GM21367 (cell line): ENCODE results near the gene ETV4.
"Not testable (repeated sequence)": the region's sequence is repeated elsewhere in the genome, so short reads cannot be mapped to it uniquely, and the experiment has no call there.

ENCODE experiments used
- ATAC-seq: cut with Tn5 transposase; IDR thresholded peaks from one replicate; pipeline ENCODE4 v1.9.1; 2021; ENCODE audit not compliant: unreplicated experiment

The ETV4 gene

DNA sequence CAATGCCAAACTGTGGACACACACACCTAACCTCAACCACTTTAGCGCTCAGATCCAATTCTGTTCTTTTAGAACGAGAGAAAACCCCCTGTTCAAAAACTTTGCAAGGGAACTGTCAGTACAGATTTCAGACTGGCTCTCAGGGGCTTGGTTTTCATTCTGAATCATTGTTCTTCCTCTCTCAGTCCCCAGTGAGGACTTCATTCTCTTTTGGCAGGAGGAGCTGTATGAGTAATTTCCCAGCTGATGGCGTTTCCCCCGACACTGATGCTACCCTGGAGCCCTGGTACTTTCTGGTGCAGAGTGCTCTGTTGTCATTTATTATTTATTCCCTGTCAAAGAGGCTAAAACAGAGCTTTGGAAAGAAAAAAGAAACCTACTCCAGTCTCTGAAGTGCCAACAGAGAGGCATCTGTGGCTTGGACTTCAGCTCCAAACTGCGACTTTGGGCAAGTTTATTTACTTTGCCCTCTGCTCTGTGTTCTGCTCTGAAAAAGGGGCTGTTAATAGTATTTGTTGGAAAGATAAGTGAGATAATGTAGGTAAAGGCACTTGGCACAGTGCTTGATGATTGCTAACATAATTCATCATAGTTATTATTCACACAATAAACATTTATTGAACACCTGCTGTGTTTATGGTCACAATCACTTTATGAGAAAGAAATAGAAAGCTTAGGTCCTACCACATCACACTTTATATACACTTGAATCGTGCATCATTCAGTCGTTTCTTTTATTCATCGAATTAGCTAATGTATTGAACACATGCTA, 28.3 kb downstream of the ETV4 start:
- peak; percentile 33 for ATAC-seq

DNA sequence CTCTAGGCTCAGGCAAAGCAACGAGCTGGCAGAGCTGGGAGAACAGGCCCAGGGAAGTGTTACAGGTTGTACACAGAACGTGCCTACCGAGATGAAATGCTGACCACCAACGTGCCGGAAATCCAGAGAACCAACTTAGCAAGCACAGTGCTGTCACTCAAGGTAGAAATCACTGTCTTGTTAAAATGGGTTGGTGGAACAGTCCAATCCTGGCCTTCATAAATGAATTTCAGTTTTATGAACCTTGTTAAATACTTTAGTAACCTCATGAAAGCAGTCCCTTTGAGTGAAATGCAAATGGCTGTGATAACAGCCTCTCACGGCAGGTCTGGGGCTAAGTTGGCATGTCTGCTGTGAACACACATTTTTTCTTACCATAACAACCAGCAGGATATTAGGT, 29.0 kb downstream of the ETV4 start:
- ATAC-seq: no peak

DNA sequence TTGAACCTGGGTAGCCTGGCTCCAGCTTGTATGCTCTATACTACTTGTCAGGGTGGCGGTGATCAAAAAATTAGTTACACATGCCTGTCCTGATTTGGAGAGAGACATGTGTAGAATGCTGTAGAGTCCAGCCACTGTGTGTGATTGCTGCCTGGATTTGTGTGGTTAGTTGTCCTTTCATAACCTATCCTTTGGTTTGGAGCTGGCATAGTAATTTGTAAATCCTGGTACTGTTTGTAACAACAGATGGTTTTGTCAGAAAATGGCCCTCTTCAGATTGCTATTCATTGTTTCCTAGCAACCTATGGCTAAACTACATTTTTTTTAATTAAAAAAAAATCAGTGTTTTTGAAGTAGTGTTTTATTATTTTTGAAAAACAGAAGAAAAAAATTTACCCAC, 30.5 kb downstream of the ETV4 start:
- no peak for ATAC-seq

DNA sequence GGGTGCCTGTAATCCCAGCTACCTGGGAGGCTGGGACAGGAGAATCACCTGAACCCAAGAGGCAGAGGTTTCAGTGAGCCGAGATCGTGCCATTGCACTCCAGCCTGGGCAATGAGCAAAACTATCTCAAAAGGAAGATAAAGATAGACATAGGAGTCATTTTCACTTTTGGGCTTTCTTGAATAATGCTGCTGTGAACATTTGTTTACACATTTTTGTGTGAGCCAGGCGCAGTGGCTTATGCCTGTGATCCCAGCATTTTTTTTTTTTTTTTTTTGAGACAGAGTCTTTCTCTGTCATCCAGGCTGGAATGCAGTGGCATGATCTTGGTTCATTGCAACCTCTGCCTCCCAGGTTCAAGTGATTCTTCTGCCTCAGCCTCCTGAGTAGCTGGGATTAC, 34.9 kb downstream of the ETV4 start:
- ATAC-seq: not testable (repeated sequence)

DNA sequence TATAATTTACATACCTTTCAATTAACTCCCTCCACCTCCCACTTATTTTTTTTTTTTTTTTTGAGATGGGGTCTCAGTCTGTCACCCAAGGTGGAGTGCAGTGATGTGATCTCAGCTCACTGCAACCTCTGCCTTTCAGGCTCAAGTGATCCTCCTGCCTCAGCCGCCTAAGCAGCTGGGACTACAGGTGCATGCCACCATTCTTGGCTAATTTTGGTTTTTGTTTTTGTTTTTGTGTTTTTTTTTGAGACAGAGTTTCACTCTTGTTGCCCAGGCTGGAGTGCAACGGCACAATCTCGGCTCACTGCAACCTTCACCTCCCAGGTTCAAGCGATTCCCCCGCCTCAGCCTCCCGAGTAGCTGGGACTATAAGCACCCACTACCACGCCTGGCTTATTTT, 36.7 kb downstream of the ETV4 start:
- not testable (repeated sequence) for ATAC-seq

DNA sequence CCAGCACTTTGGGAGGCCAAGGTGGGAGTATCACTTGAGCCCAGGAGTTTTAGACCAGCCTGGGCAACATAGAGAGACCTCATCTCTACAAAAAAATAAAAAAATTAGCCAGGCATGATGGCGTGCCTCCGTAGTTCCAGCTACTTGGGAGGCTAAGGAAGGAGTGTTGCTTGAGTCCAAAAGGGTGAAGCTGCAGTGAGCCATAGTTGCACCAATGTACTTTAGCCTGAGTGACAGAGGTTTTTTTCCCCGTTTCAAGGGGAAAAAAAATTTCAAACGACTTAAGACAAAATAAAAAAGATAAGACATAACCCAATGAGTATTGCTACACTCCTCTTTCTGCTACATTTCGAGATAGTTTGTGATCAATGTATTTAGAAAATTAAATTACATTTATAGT, 55.5 kb downstream of the ETV4 start:
- ATAC-seq: no peak

DNA sequence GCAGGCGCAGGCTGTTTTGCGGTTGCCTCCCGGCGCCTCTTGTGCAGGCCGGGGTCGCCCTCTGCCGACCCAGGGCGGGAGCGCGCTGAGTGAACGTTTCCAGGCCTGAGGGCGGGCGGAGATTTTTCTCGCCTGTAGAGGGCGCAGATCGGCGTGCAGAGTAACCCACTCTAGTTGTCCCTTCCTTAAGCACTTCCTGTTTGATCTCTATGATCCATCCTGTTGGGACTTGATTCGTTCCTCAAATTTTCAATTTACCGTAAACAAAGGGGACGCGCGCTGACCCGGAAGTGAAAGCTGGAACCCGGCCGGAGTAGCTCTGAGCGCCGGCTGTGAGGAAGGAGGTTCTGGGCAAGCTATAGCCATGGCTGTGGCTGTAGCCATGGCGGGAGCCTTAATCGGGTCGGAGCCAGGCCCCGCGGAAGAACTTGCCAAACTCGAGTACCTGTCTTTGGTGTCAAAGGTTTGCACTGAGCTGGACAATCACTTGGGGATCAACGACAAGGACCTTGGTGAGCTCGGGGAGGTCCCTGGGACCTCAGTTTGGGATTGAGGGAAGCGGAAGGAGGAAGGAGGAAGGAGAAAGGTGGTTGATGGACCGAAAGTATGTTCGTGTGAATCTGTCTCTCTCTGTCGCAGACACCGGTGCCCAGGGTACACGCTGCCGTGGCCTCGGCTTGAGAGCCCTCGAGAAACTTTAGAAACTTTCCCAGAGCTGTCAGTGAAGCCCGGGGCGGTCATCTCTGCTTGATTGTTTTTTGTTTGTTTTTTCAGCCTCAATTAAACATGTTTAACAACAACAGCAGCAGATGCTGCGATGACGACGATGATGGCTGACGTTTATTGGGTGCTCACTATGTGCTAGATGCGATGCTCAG, 62.2 kb downstream of the ETV4 start, which contains the start of gene DHX8:
TSS of gene DHX8 (plus strand) at position 302 of the 878 bp plus-strand sequence. CDS start at position 365, 63 bp downstream.
- ATAC-seq: peak; percentile 82

DNA sequence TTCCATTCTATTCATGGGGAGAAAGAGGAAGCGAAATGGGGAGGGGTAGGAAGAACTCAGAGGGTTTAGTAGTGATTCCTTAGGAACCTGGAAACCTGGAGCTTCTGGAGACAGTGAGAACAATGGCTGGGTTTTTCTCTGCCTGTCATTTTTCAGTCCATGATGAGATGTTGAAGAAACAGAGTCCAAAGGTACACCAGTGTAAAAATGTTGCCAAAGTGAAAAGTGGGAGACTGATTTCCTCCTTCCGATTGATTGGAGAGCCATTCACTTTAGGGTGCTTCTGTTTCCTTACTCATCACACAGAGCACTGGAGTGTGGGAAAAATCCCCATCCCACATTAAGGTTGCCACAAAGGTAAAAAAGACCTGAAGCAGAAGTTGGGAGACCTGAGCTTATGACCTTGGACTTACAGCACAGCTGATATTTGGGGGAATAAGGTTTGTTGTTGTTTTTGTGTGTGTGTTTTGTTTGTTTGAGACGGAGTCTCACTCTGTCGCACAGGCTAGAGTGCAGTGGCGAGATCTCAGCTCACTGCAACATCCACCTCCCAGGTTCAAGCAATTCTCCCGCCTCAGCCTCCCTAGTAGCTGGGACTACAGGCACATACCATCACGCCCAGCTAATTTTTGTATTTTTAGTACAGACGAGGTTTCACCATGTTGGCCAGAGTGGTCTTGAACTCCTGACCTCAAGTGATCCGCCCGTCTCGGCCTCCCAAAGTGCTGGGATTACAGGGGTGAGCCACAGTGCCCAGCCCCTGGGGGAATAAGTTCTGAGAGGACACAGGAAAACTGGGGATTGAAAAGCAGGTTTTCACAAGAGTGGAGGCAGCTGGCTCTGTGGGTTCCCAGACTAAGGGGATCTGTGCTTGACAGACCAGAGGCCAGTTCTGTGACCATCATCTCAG, 63.8 kb downstream of the ETV4 start:
- no peak for ATAC-seq

DNA sequence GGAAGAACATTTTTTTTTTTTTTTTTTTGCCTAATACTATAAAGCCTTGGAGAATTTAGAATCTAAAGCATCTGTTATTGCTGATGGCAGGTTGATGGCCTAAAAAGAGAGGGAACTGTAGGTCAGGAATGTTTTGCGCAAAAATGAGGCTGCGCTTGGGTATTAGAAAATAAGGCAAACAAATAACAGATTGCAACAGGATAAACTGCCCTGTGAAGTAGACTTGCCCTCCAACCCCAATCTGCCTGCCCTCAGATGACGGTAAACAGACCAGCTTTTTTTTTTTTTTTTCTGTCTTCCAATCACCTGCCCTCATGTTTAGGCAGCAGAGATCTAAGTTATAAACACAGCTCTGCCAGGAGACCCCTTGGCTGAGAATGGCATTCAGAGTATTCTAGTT, 66.2 kb downstream of the ETV4 start:
- ATAC-seq: no peak
